Hepatocyte (in vitro differentiated cells): Measurements from ENCODE around the gene FLT1. TPM values are rescaled to one million over a fixed set of nuclear protein-coding genes. Genes with fewer than 3 reads are reported as not detected.

Source experiments
- DNase-seq: peaks from one replicate; pipeline ENCODE4 v3.0.0-alpha.2; 2016; ENCODE audit warnings: low spot score
- H2AFZ ChIP-seq: fragments of 200-600 bp; sonication (generic); 2 replicates; pipeline ENCODE4 v1.6.0; 2016; ENCODE audit warnings: antibody characterized with exemption, mild to moderate bottlenecking
- H3K27ac ChIP-seq: fragments of 200-600 bp; sonication (generic); 2 replicates; pipeline ENCODE4 v1.5.1; 2016; ENCODE audit warnings: mild to moderate bottlenecking
- H3K27me3 ChIP-seq: fragments of 200-600 bp; sonication (generic); 2 replicates; pipeline ENCODE4 v1.6.1; 2016
- H3K36me3 ChIP-seq: fragments of 200-600 bp; sonication (generic); replicated peaks from 2 replicates; pipeline ENCODE4 v1.5.1; 2016; ENCODE audit warnings: low read depth; ENCODE audit not compliant: insufficient read depth
- H3K4me1 ChIP-seq: fragments of 200-600 bp; sonication (generic); 2 replicates; pipeline ENCODE4 v1.5.1; 2016; ENCODE audit warnings: mild to moderate bottlenecking, moderate library complexity; ENCODE audit not compliant: insufficient read depth
- H3K4me2 ChIP-seq: fragments of 200-600 bp; sonication (generic); 2 replicates; pipeline ENCODE4 v1.6.0; 2016
- H3K4me3 ChIP-seq: fragments of 200-600 bp; sonication (generic); 2 replicates; pipeline ENCODE4 v1.5.1; 2016; ENCODE audit warnings: mild to moderate bottlenecking
- H3K79me2 ChIP-seq: fragments of 200-600 bp; sonication (generic); 2 replicates; pipeline ENCODE4 v1.6.0; 2017; ENCODE audit warnings: mild to moderate bottlenecking
- H3K9me2 ChIP-seq: fragments of 200-600 bp; sonication (generic); replicated peaks from 2 replicates; pipeline ENCODE4 v1.6.0; 2017; ENCODE audit warnings: mild to moderate bottlenecking; ENCODE audit not compliant: insufficient read depth
- H3K9me3 ChIP-seq: fragments of 200-600 bp; sonication (generic); 2 replicates; pipeline ENCODE4 v1.5.1; 2016; ENCODE audit warnings: low read depth, mild to moderate bottlenecking
- H4K20me1 ChIP-seq: fragments of 200-600 bp; sonication (generic); 2 replicates; pipeline ENCODE4 v1.6.0; 2016; ENCODE audit warnings: mild to moderate bottlenecking; ENCODE audit not compliant: insufficient read depth, poor library complexity, severe bottlenecking
- EZH2 ChIP-seq: fragments of 200-600 bp; sonication (generic); IDR thresholded peaks from 2 replicates; pipeline ENCODE4 v1.6.1; 2016; ENCODE audit warnings: antibody characterized with exemption, mild to moderate bottlenecking, borderline replicate concordance
- EZH2phosphoT487 ChIP-seq: fragments of 200-600 bp; sonication (generic); IDR thresholded peaks from one replicate; pipeline ENCODE4 v1.6.1; 2018; ENCODE audit warnings: antibody characterized with exemption, mild to moderate bottlenecking, low read depth, moderate library complexity; ENCODE audit not compliant: unreplicated experiment, severe bottlenecking
- WGBS: methylation state at CpG from one replicate; pipeline ENCODE4 v1.1.6; 2016; ENCODE audit warnings: low lambda C conversion rate; ENCODE audit errors: missing lambda C conversion rate; 5-methylcytosine and 5-hydroxymethylcytosine counted together
- polyA plus RNA-seq: library from polyadenylated mRNA; unstranded; fragments of >200 nt; fragmentation: Nextera tagmentation; extraction: Ambion mirVana; gene quantifications from 2 replicates; pipeline ENCODE4 v1.2.1, GENCODE V29; 2016
- total RNA-seq: library from RNA; depleted of rRNA; stranded (reverse); fragments of >200 nt; gene quantifications from 2 replicates; pipeline ENCODE4 v1.2.3, GENCODE V29; 2014
- TF ChIP-seq, protein P1 (sequence below): fragments of 200-600 bp; sonication (generic); IDR thresholded peaks from 2 replicates; pipeline ENCODE4 v1.5.1; 2016; ENCODE audit warnings: antibody characterized with exemption, mild to moderate bottlenecking; ENCODE audit not compliant: poor library complexity

Gene FLT1
- total and polyA plus RNA-seq, 2 experiments from 2014 or later = 30.4 to 40.1 TPM

- Histone ChIP-seq H3K4me2 (no peak overlapping the region), H3K4me3 (no peak overlapping the region)
Measured at GRCh38 chr13:28479005-28479404, 15.9 kb downstream of the FLT1 start.

GRCh38 chr13:28478127-28478526 is 16.8 kb downstream of the FLT1 start:
- H3K4me2 ChIP-seq = no peak overlapping the region
- no peaks in the 10 kb centered on the region for H4K20me1 ChIP-seq
- H3K79me2 ChIP-seq = no peaks in the 10 kb centered on the region

More at GRCh38 chr13:28479005-28479404, 15.9 kb downstream of the FLT1 start:
- Histone ChIP-seq H3K36me3 (no peaks in the 10 kb centered on the region), H3K79me2 (no peaks in the 10 kb centered on the region), H4K20me1 (no peaks in the 10 kb centered on the region), H3K9me3 (no peaks in the 10 kb centered on the region), H3K4me1 (peaks cover 19% of the 10 kb centered on the region), H3K9me2 (no peaks in the 10 kb centered on the region), H2AFZ (no peak overlapping the region), H3K27me3 (no peaks in the 10 kb centered on the region), H3K27ac (no peak overlapping the region)
- TF ChIP-seq EZH2phosphoT487 (no peak), EZH2 (no peak)
- TF ChIP-seq, protein P1, sequence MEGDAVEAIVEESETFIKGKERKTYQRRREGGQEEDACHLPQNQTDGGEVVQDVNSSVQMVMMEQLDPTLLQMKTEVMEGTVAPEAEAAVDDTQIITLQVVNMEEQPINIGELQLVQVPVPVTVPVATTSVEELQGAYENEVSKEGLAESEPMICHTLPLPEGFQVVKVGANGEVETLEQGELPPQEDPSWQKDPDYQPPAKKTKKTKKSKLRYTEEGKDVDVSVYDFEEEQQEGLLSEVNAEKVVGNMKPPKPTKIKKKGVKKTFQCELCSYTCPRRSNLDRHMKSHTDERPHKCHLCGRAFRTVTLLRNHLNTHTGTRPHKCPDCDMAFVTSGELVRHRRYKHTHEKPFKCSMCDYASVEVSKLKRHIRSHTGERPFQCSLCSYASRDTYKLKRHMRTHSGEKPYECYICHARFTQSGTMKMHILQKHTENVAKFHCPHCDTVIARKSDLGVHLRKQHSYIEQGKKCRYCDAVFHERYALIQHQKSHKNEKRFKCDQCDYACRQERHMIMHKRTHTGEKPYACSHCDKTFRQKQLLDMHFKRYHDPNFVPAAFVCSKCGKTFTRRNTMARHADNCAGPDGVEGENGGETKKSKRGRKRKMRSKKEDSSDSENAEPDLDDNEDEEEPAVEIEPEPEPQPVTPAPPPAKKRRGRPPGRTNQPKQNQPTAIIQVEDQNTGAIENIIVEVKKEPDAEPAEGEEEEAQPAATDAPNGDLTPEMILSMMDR = no peak
- WGBS = 90% methylated on average over 1 of the region's 1 CpG
- no peak for DNase-seq

GRCh38 chr13:28477709-28477973 is 17.3 kb downstream of the FLT1 start:
- WGBS = 67% methylated on average over 3 of the region's 3 CpGs
- Histone ChIP-seq H3K9me2 (no peaks in the 10 kb centered on the region), H3K36me3 (no peaks in the 10 kb centered on the region), H4K20me1 (no peaks in the 10 kb centered on the region), H3K4me2 (no peak overlapping the region), H3K27ac (no peak overlapping the region), H2AFZ (no peak overlapping the region), H3K4me1 (peaks cover 19% of the 10 kb centered on the region), H3K79me2 (no peaks in the 10 kb centered on the region), H3K9me3 (no peaks in the 10 kb centered on the region), H3K4me3 (no peak overlapping the region), H3K27me3 (no peaks in the 10 kb centered on the region)
- TF ChIP-seq EZH2phosphoT487 (no peak), EZH2 (no peak)
- TF ChIP-seq, protein P1 = no peak
- DNase-seq = no peak

More at GRCh38 chr13:28478127-28478526, 16.8 kb downstream of the FLT1 start:
- no peak for DNase-seq
- no peaks in the 10 kb centered on the region for H3K36me3 ChIP-seq
- no peak overlapping the region for H2AFZ ChIP-seq
- peaks cover 19% of the 10 kb centered on the region for H3K4me1 ChIP-seq
- TF ChIP-seq, protein P1 = no peak
- TF ChIP-seq EZH2phosphoT487 (no peak), EZH2 (no peak)
- WGBS = 55% methylated on average over 3 of the region's 3 CpGs
- no peaks in the 10 kb centered on the region for H3K9me3 ChIP-seq
- H3K27ac ChIP-seq = no peak overlapping the region
- H3K9me2 ChIP-seq = no peaks in the 10 kb centered on the region
- no peaks in the 10 kb centered on the region for H3K27me3 ChIP-seq
- no peak overlapping the region for H3K4me3 ChIP-seq
